ENCODE data around the gene EFR3B. TPM values are rescaled to one million over a fixed set of nuclear protein-coding genes. Genes with fewer than 3 reads are reported as not detected.
A peak's percentile ranks its signal among the peaks of the same experiment; 100 is the strongest.
"Not testable (repeated sequence)": the region's sequence is repeated elsewhere in the genome, so short reads cannot be mapped to it uniquely, and the experiment has no call there.

The EFR3B gene
- total RNA-seq, 1 donor, result under 0.01 TPM

- H3K4me3 ChIP-seq (ENCODE audit: low read depth, low read length), result no peak overlapping the region
- no peak for DNase-seq (ENCODE audit: low read depth)
- TF ChIP-seq, protein P1, sequence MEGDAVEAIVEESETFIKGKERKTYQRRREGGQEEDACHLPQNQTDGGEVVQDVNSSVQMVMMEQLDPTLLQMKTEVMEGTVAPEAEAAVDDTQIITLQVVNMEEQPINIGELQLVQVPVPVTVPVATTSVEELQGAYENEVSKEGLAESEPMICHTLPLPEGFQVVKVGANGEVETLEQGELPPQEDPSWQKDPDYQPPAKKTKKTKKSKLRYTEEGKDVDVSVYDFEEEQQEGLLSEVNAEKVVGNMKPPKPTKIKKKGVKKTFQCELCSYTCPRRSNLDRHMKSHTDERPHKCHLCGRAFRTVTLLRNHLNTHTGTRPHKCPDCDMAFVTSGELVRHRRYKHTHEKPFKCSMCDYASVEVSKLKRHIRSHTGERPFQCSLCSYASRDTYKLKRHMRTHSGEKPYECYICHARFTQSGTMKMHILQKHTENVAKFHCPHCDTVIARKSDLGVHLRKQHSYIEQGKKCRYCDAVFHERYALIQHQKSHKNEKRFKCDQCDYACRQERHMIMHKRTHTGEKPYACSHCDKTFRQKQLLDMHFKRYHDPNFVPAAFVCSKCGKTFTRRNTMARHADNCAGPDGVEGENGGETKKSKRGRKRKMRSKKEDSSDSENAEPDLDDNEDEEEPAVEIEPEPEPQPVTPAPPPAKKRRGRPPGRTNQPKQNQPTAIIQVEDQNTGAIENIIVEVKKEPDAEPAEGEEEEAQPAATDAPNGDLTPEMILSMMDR (IDR thresholded peaks at IDR 0.05; ENCODE audit: insufficient read depth, low read depth, low read length), result no peak
Observed at GRCh38 chr2:25151718-25152117, 109.8 kb downstream of the EFR3B start.

DNA sequence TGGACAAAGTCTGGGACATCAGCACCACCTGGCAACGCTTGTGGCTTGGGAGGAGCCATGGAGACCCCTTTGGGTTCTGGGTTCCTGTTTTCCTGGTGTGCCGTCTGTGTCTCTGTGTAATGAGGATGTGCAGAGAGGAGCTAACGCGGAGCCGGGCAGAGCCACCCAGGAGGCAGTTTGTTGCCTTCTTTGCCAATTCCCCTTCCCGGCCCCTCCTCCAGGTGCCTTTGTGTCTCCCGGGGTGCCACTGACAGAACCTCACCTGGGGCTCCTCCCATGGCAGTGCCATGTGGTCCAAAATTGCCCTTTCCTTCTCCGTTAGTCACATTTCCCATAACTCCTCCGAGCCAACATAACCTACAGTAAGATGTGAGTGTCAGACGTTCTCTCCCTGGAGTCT is 113.5 kb downstream of the EFR3B start:
- H3K4me3 ChIP-seq (ENCODE audit: low read depth, low read length), result no peak overlapping the region
- TF ChIP-seq, protein P1 (IDR thresholded peaks at IDR 0.05; ENCODE audit: insufficient read depth, low read depth, low read length), result no peak
- no peak for DNase-seq (ENCODE audit: low read depth)

- no peak for DNase-seq (ENCODE audit: low read depth)
- no peak overlapping the region for H3K4me3 ChIP-seq (ENCODE audit: low read depth, low read length)
- TF ChIP-seq, protein P1 (IDR thresholded peaks at IDR 0.05; ENCODE audit: insufficient read depth, low read depth, low read length), result no peak
Observed at GRCh38 chr2:25158096-25158852, 116.4 kb downstream of the EFR3B start.

GRCh38 chr2:25159949-25160348 is 118.1 kb downstream of the EFR3B start:
- DNase-seq (ENCODE audit: low read depth), result peak; percentile 56
- TF ChIP-seq, protein P1 (IDR thresholded peaks at IDR 0.05; ENCODE audit: insufficient read depth, low read depth, low read length), result no peak

DNA sequence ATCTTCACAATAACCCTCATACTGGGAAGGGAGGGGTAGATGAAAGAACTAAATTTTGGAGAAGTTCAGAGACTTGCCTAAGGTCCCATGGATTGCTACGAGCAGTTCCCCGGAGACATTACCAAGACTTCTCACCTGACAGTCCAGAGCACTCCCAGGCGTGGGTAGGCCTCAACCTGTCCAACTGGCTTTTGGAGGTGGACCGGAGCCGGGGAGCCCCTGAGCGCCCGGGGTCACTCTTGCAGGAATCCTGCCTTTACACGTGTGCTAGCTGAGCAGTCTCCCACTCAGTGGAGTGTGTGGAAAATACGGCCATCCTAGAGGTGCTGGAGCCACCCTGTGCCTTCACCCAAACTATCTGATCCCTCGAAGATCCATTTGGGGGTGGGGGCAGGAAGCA is 118.5 kb downstream of the EFR3B start:
- no peak for DNase-seq (ENCODE audit: low read depth)
- TF ChIP-seq, protein P1 (IDR thresholded peaks at IDR 0.05; ENCODE audit: insufficient read depth, low read depth, low read length), result no peak
- no peak overlapping the region for H3K4me3 ChIP-seq (ENCODE audit: low read depth, low read length)

More at GRCh38 chr2:25159949-25160348, 118.1 kb downstream of the EFR3B start:
- no peak overlapping the region for H3K4me3 ChIP-seq (ENCODE audit: low read depth, low read length)

DNA sequence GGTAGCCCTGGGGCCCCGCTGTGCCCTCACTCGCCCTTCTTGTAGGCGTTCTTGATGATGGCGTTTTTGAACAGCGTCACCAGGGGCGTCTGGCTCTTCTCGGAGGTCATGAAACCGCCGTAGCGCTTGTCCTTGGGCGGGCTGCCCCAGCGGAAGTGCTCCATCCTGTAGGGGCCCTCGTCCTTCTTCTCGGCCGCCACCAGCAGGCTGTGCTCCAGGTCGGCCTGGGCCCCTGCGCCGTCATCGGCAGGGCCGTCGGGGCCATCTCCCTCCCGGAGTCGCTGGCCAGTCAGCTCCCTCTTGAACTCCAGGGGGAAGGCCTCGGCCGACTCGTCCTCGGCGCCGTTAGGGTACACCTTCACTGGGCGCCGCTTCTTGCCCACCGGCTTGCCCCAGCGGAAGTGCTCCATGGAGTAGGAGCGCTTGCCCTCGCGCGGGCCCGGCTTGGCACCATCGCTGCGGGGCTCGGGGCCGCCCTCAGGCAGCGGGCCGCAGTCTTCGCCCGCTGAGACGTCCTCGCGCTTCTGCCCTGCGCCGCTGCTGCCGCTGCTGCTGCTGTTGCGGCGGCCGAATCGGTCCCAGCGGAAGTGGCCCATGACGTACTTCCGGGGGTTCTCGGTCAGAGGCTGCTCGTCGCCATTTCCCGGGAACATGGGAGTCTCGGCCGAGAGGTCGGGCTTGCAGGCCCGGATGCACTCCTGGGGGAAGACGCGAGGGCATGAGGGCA is 119.3 kb downstream of the EFR3B start:
- no peak overlapping the region for H3K4me3 ChIP-seq (ENCODE audit: low read depth, low read length)
- TF ChIP-seq, protein P1 (IDR thresholded peaks at IDR 0.05; ENCODE audit: insufficient read depth, low read depth, low read length), result no peak
- no peak for DNase-seq (ENCODE audit: low read depth)

DNA sequence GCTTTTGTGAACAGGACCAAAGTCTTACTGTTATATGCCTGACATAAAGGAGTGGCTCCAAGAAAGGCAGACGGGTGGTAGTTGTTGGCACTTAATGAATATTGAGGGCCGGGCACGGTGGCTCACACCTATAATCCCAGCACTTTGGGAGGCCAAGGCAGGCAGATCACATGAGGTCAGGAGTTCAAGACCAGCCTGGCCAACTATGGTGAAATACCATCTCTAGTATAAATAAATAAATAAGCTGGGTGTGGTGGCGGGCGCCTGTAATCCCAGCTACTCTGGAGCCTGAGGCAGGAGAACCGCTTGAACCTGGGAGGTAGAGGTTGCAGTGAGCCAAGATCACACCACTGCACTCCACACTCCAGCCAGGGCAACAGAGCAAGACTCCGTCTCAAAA is 120.2 kb downstream of the EFR3B start:
- H3K4me3 ChIP-seq (ENCODE audit: low read depth, low read length); DNase-seq (ENCODE audit: low read depth): not testable (repeated sequence)

All from fibroblast of villous mesenchyme (primary cell).